NT2/D1 (cell line): ENCODE measurements around the gene UBE2Q1.

Source experiments
- SUZ12 ChIP-seq: IDR thresholded peaks from 2 replicates; pipeline ENCODE4 v1.6.1; 2011; ENCODE audit not compliant: insufficient read length, insufficient read depth; ENCODE audit errors: extremely low read depth
- YY1 ChIP-seq: IDR thresholded peaks from 2 replicates; pipeline ENCODE4 v1.6.1; 2011; ENCODE audit not compliant: insufficient read length, insufficient read depth
- ZNF274 ChIP-seq: IDR thresholded peaks from 2 replicates; pipeline ENCODE4 v1.6.1; 2011; ENCODE audit warnings: mild to moderate bottlenecking, low read depth, low read length

DNA sequence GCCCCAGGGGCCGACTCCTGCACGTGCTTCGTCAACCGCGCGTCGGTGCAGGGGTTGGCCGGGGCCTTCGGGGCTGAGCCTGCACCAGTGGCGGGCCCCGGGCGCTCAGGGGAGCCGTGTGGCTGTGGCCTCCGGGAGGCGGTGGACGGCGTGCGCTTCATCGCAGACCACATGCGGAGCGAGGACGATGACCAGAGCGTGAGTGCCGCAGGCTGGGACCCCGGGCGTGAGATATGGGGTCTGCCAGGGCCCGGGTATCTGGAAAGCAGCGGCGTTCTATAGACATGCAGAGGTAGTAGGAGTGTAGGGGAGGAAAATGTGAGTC, 13.5 kb upstream of the UBE2Q1 start:
- TF ChIP-seq YY1 (no peak), ZNF274 (no peak), SUZ12 (no peak)
